Right lobe of liver (tissue), 6 donors: ENCODE measurements around the gene GNAT2. TPM values are rescaled to one million over a fixed set of nuclear protein-coding genes. Genes with fewer than 3 reads are reported as not detected.

ENCODE experiments used
- ATAC-seq, 4 donors: fragments of 200-7000 bp; cut with Tn5 transposase; one replicate each; pipeline ENCODE4 v1.9.1; 2020; ENCODE audit warnings: mild to moderate bottlenecking in 4 of 4, moderate library complexity in 4 of 4
- DNase-seq, 3 donors: peaks; one replicate each; pipeline ENCODE4 v3.0.0-alpha.2; 2020
- H3K27ac ChIP-seq, 3 donors: fragments of 200-600 bp; one replicate each; pipeline ENCODE4 v1.8.0; 2022
- H3K27me3 ChIP-seq, 2 donors: fragments of 200-600 bp; one replicate each; pipeline ENCODE4 v1.8.0; 2022
- H3K36me3 ChIP-seq, 4 donors: fragments of 200-600 bp; sonication (generic) in 1 of 4; one replicate each; pipeline versions ENCODE4 v1.5.1 to v1.8.0; 2017 to 2022; ENCODE audit warnings: control low read depth in 1 of 4
- H3K4me1 ChIP-seq, 4 donors: fragments of 200-600 bp; sonication (generic) in 1 of 4; one replicate each; pipeline versions ENCODE4 v1.5.1 to v1.8.0; 2017 to 2022; ENCODE audit warnings: control low read depth in 1 of 4
- H3K4me3 ChIP-seq, 3 donors: fragments of 200-600 bp; one replicate each; pipeline ENCODE4 v1.8.0; 2022
- H3K9me3 ChIP-seq, 4 donors: fragments of 200-600 bp; sonication (generic) in 1 of 4; one replicate each; pipeline versions ENCODE4 v1.5.1 to v1.8.0; 2017 to 2022; ENCODE audit warnings: control low read depth in 1 of 4
- POLR2A ChIP-seq: fragments of 450-650 bp; IDR thresholded peaks from one replicate; pipeline ENCODE4 v1.6.1; 2017; ENCODE audit warnings: antibody characterized with exemption, mild to moderate bottlenecking
- WGBS: methylation state at CpG from one replicate; pipeline ENCODE4 v1.1.6; 2018; ENCODE audit warnings: low coverage, low lambda C conversion rate; ENCODE audit not compliant: insufficient coverage; ENCODE audit errors: missing lambda C conversion rate; 5-methylcytosine and 5-hydroxymethylcytosine counted together
- intact Hi-C, 2 donors: fragments of 100-400 bp; cut with DNase I; formaldehyde crosslinking; loops; one replicate each; pipeline versions ENCODE4 v1.11.2 to v1.14.1; 2022
- total RNA-seq, 6 experiments: library from RNA; depleted of rRNA in 2 of 6; stranded (reverse); fragments of >200 nt in 2 of 6; fragmentation: NEBNext Ultra II Directional in 3 of 6; extraction: Animal tissue kit (Norgen Biotek cat#: 25700) in 3 of 6; gene quantifications; one replicate each; pipeline versions ENCODE4 v1.1.0 to v1.2.4, GENCODE V29; 2016 to 2023
- TF ChIP-seq, protein P1 (sequence below), 4 donors: fragments of 200-600 bp in 3 of 4; fragments of 450-650 bp in 1 of 4; IDR thresholded peaks; one replicate each; pipeline versions ENCODE4 v1.5.1 to v1.8.0; 2016 to 2022; ENCODE audit warnings: antibody characterized with exemption in 4 of 4, mild to moderate bottlenecking in 2 of 4
- donor health status: DM: no; HTN: yes; CAD: no.
- donor health status: DM: no; HTN: no; CAD: no.
- donor health status: DM: no; HTN: no; CAD: no.
- donor health status: DM: no; HTN: yes; CAD: no.
- donor health status: DM: no; HTN: yes; CAD: no.

GNAT2 gene
- total RNA-seq, 6 experiments from 2014 or later = 0.20 to 0.21 (median 0.20) TPM; not detected in 3

- no peaks in the 10 kb centered on the region for H3K9me3 ChIP-seq
- intact Hi-C loops = no loop called here
- peaks cover 0 to 4% (median 0%) of the 10 kb centered on the region in 4 donors for H3K4me1 ChIP-seq
- no peak overlapping the region for H3K27ac ChIP-seq
- TF ChIP-seq, protein P1, sequence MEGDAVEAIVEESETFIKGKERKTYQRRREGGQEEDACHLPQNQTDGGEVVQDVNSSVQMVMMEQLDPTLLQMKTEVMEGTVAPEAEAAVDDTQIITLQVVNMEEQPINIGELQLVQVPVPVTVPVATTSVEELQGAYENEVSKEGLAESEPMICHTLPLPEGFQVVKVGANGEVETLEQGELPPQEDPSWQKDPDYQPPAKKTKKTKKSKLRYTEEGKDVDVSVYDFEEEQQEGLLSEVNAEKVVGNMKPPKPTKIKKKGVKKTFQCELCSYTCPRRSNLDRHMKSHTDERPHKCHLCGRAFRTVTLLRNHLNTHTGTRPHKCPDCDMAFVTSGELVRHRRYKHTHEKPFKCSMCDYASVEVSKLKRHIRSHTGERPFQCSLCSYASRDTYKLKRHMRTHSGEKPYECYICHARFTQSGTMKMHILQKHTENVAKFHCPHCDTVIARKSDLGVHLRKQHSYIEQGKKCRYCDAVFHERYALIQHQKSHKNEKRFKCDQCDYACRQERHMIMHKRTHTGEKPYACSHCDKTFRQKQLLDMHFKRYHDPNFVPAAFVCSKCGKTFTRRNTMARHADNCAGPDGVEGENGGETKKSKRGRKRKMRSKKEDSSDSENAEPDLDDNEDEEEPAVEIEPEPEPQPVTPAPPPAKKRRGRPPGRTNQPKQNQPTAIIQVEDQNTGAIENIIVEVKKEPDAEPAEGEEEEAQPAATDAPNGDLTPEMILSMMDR (IDR thresholded peaks at IDR 0.05) = no peak
- no peak for TF ChIP-seq POLR2A
- H3K36me3 ChIP-seq = no peaks in the 10 kb centered on the region
- no peaks in the 10 kb centered on the region for H3K27me3 ChIP-seq
- ATAC-seq (no peak), DNase-seq (no peak)
- no peak overlapping the region for H3K4me3 ChIP-seq
- 85% methylated on average over 3 of the region's 3 CpGs for WGBS
Observed at GRCh38 chr1:109610609-109611307, 8.7 kb downstream of the GNAT2 start.

- intact Hi-C loops = no loop called here
- Histone ChIP-seq H3K27ac (no peak overlapping the region), H3K27me3 (no peaks in the 10 kb centered on the region), H3K9me3 (no peaks in the 10 kb centered on the region), H3K4me3 (no peak overlapping the region), H3K4me1 (peaks cover 0 to under 1% (median 0%) of the 10 kb centered on the region in 4 donors), H3K36me3 (no peaks in the 10 kb centered on the region)
- 100% methylated on average over 1 of the region's 3 CpGs for WGBS
- no peak for ATAC-seq
- TF ChIP-seq, protein P1 (IDR thresholded peaks at IDR 0.05) = no peak
- no peak for TF ChIP-seq POLR2A
- no peak for DNase-seq
Observed at GRCh38 chr1:109609881-109610280, 9.5 kb downstream of the GNAT2 start.

DNA sequence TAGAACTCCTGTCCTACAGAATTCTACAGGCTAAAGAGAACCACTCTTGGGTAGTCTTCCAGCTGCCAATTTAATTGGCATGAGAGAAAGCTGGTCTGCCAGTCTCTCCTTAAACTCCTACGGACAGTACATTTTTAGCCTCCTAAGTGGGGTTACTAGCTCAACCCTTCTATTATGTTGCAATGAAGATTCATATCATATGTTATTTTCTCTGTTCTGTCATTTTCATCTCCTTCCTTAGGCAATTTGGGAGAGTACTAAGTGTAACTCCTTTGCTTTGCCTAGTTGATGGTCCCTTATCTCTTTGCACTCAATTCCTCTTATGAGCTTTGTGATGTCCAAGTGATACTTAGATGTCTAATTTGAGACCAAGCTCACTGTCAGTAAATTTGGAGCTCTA lies 14.0 kb downstream of the GNAT2 start:
- TF ChIP-seq POLR2A = no peak
- TF ChIP-seq, protein P1 (IDR thresholded peaks at IDR 0.05) = no peak
- Histone ChIP-seq H3K9me3 (no peaks in the 10 kb centered on the region), H3K4me1 (no peaks in the 10 kb centered on the region), H3K27ac (no peak overlapping the region), H3K36me3 (no peaks in the 10 kb centered on the region), H3K27me3 (no peaks in the 10 kb centered on the region), H3K4me3 (no peak overlapping the region)
- ATAC-seq (no peak), DNase-seq (no peak)
- intact Hi-C loops = no loop called here
- 100% methylated on average over 1 of the region's 1 CpG for WGBS

DNA sequence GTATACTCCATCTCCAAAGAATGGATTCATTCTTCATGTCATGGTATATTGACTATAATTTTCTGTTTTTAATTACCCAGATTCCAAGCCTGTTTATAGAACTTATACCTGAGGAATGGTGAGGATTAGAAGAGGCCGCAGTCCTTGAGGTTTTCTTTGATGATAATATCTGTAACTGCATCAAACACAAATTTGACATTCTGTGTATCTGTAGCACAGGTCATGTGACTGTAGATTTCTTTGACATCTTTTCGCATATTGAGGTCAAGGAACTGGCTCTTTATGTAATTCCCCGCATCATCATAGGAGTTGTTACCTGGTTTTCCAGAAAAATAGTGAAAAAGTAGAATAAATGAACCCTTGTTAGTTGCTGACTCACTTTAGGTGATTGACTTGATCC lies 16.2 kb downstream of the GNAT2 start:
- WGBS = 100% methylated on average over 3 of the region's 3 CpGs
- no peak overlapping the region for H3K4me3 ChIP-seq
- intact Hi-C loops = no loop called here
- H3K9me3 ChIP-seq = no peaks in the 10 kb centered on the region
- no peak overlapping the region for H3K27ac ChIP-seq
- peaks cover 0 to 6% (median 0%) of the 10 kb centered on the region in 4 donors for H3K36me3 ChIP-seq
- H3K27me3 ChIP-seq = no peaks in the 10 kb centered on the region
- H3K4me1 ChIP-seq = no peaks in the 10 kb centered on the region
- ATAC-seq = no peak
- TF ChIP-seq, protein P1 (IDR thresholded peaks at IDR 0.05) = no peak
- TF ChIP-seq POLR2A = no peak
- DNase-seq = no peak
